Epidermal melanocyte (primary cell): ENCODE data around the gene FERMT1.
"Not testable (repeated sequence)": the region's sequence is repeated elsewhere in the genome, so short reads cannot be mapped to it uniquely, and the experiment has no call there.

Source experiments
- DNase-seq: peaks from one replicate; pipeline ENCODE4 v3.0.0; 2011; ENCODE audit warnings: low spot score; ENCODE audit not compliant: insufficient read length

The FERMT1 gene

GRCh38 chr20:6070829-6071695, 51.8 kb downstream of the FERMT1 start:
- no peak for DNase-seq

DNA sequence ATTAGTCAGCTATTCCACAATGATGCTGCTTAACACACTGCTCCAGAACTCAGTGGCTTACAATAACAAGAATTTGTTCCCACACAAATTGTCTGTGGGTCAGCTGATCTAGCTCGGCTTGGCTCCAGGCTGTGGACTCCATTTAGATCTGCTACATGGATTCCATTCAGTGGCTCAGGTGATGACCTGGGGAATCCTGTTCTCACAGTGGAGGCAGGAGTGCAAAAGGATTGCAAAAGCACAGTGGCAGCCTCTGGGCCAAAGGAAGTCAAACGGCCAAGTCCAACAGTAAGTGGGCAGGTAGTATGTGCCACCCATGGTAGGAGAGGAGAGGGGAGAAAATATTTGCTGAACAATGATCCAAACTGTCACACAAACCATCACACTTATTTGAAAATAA, 53.2 kb downstream of the FERMT1 start:
- no peak for DNase-seq

DNA sequence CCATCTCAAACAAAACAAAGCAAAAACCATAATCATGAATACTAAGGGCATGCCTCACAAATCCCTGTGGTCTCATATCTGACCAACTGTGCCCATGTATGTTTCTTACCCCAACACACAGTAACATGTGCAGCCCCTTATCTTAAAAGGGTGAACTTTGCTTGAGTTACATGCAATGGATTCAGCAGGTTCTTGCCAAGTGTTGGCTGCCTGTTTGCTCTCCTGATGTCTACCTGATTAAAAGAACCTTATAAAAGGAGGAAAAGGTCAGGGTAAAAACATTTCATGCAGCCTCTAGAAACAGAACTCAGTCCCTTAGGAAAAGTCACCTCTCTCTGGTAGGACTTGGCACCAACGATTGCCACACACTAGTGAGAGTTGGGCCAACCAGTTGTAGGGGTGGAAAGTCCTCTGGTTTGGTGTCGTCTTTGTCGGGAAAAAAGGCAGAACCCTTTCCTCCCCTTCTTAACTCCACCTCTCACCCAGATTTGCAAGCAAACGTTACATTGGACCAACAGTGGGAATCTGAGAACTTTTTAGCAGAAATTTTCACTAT, 55.0 kb downstream of the FERMT1 start:
- no peak for DNase-seq

GRCh38 chr20:6066582-6066981, 56.2 kb downstream of the FERMT1 start:
- DNase-seq: no peak

DNA sequence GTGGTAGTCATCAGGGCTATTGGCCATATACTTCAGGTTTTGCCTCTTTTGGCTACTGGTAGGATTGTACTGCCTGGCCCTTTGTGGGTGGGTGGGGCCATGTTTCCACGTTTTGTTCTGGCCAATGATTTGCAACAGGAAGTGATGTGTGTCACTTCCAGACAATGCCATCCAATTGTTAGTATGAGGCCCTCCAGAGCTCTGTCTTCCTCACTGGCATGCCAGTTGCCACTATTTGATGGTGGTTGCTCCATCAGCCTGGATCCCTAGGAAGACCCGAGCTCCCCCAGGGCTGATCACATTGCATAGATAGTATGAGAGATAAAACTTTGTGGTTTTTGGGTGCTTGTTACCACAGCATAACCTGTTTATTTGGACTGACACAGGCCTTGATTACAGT, 61.3 kb downstream of the FERMT1 start:
- DNase-seq: no peak

DNA sequence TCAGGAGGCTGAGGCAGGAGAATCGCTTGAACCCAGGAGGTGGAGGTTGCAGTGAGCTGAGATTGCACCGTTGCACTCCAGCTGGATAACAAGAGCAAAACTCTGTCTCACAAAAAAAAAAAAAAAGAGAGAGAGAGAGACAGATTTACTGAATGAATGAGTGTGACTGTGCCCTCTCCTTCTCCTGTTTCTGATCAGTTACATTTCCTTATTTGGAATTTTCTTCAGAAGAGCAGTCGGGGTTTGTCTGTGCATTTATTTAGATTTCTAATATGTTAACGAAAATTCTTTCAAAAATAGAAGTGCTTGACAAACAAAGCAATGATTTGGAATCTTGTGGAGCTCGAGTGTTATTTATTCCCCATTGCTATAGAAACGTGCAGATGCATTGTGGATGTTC, 62.6 kb downstream of the FERMT1 start:
- no peak for DNase-seq

GRCh38 chr20:6058684-6059295, 64.0 kb downstream of the FERMT1 start:
- no peak for DNase-seq

- no peak for DNase-seq
Observed at GRCh38 chr20:6057691-6058090, 65.1 kb downstream of the FERMT1 start.

DNA sequence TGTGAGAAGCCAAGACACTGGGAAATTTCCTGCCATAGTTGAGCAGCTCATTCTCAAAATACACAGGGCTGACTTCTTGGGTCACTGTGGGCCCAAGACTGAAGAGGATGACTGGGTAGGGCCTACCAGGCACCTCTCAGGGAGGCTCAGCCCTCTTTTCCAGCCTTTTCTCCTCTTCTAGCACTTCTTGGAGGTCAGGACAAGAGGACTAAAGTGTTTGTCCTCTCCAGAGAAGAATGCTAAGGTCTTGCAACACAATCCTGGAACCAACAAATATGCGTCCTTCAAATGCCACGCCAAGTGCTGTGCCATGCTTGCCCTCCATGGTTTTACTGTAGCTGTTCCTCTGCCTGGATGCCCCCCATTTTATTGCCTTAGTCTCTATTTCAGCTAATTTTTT, 65.7 kb downstream of the FERMT1 start:
- DNase-seq: no peak

DNA sequence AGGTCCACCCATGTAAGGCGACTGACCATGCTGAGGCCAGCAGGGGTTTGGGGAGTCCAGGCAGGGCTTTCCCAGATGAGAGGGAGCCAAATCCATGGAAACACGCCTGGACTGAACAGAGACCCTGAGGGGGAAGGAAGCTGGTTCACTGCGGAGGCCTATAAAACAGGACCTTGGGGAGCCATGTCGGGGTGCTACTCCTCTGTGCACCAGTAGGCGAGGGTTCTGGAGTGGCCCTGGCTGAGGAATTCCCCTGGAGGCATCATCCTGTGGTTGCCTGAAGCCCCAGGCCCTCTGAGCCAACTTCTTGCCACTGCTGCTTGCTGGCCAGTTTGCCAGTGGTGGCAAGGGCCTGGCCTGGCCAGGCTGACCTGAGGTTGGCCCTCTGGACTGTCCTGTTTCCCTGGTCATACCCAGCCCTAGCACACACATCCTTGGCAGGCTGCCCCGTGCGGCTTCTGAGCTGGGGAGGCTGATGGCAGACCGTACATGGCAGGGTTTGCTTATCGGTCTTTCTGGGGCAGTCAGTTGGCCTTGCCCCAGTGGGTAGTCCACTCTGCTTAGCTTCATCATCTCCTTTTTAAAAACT, 66.8 kb downstream of the FERMT1 start:
- DNase-seq: no peak

- no peak for DNase-seq
Observed at GRCh38 chr20:6055161-6055783, 67.6 kb downstream of the FERMT1 start.

DNA sequence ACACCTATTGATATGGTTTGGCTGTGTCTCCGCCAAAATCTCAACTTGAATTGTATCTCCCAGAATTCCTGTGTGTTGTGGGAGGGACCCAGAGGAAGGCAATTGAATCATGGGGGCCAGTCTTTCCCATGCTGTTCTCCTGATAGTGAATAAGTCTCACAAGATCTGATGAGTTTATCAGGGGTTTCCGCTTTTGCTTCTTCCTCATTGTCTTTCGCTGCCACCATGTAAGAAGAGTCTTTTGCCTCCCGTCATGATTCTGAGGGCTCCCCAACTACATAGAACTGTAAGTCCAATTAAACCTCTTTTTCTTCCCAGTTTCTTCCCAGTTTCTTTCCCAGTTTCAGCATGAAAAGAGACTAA, 68.2 kb downstream of the FERMT1 start:
- DNase-seq: not testable (repeated sequence)

- DNase-seq: no peak
Observed at GRCh38 chr20:6053776-6054688, 68.8 kb downstream of the FERMT1 start, which contains the start of gene LRRN4. TSS of gene LRRN4 (minus strand) at chr20:6054060. CDS start at chr20:6052799, 1,261 bp downstream.

DNA sequence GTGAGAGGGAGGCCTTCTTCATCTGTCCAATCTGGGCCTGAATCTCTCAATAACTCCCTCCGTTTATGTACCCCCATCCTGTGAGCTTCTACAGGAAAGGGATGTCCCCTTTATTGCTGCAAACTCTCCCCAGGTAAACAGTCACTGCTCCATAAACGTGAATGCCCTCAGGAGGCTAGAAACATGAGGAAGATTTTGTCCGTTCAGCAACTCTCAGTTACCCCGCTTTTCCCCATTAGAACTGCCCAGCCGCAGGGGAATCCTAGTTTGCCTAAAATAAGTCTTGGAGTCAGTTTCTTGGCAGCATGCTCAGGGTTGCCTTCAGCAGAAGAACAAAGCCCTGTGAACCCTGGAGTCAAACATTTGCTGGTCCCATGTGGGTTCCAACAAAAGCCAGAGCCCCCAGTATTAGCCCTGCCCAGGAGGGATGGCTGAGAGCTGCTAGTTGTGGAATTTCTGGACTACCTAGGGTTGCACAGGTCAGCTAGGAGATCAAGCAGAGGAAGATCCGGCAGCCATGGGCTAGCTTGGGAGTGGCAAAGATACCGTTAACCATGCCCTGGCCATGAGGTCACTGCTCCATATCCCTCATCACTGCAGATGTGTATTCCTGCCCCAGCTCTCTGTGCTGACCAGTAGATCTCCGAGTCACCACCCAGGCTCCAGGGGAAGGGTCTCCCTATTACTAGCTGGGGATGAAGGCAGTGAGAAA, 69.6 kb downstream of the FERMT1 start:
- no peak for DNase-seq

DNA sequence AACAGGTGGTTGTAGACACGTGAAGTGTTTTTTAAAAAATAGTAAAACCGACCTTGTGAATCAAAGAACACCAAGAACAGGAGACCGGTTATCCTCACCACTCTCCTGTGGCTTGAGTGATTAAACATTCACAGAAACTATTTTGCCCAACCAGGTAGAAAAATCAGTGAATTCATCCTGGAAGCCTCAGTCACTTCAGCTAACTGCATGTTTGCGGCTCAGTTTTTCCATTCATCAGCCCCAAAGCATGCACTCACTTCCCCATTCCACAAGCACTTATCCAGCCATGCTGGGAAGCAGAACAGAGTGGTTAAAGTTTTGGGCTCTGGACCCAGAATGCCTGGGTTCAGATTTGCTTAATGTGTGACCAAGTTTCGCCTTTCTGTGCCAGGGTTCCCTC, 71.3 kb downstream of the FERMT1 start:
- no peak for DNase-seq

DNA sequence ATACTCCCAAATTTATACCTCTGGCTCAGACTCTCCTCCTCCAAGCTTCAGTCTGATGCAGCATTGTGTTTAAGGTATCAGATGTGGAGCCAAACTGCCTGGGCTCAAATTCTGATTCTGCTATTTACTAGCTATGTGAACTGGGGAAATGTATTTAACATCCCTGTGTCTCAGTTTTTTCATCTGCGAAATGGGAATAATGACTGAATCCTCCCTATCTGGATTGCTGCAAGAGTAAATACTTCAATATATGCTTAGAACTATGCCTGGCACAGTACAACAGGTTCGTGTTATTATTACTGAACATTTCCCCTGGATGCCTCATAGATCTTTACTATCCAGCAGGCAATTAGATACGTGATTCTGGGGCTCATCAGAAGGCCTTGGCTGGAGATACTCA, 74.4 kb downstream of the FERMT1 start:
- DNase-seq: no peak

DNA sequence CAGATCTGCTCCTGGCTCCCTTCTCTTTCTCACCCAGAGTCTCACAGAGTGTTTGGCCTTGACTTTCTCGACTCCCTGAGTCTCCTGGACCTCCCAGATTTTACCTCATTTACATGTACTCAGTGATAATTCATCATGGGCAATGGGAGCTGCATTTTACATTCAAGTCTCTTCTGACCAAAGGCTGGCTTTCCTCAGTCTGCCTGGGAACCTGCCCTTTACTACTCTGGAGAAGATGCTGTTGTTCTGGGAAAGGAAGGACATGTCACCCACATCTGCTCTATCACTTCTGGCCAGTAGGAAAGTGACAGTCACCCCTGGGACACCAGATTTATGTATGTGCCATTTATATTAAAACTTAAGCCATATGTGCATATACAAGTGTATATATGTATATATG, 76.4 kb downstream of the FERMT1 start:
- no peak for DNase-seq

DNA sequence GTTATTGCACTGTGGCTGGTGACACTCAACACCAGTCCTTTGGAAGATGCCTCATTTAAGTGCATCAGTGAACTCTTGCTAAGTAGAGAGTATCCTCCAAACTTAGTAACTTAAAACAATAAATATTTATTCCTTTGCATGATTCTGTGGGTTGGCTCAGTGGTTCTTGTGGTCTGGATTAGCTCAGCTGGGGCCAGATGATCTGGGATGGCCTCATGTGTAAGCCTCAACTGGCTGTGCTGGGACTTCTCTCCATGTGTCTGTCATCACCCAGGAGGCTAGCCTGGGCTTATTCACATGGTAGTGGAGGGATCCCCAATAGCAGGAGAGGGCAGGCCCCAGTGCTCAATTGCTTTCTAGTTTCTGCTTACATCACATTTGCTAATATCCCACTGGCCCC, 77.3 kb downstream of the FERMT1 start:
- no peak for DNase-seq

GRCh38 chr20:6044115-6044514, 78.7 kb downstream of the FERMT1 start:
- no peak for DNase-seq

DNA sequence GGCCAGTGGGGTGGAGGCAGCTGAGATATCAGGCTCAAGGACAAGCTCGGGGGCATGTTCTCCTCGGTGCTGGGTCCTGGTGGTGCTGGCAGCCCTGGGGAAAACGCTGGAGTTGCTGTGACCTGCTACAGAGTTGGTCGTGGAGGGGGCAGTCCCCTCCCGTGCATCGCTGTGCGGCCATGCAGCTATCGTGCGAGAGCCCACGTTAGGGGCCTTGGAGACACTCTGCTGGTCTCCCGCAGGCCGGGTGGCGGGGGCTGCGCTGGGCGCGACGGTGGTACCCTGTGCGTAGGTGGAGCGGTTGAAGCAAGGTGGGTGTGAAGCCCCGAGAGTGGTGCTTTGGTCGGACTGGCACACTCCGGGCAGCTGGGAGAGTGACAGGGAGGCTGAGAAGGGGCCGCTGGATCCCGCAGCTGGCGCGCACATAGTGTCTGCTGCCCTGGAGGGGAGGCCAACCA, 81.0 kb downstream of the FERMT1 start:
- no peak for DNase-seq
